Stimulated activated naive B cell treated with anti-CD40 and anti-IgM and Interleukin-4, amounts not matched to agents 10 μg/mL and 1 μg/mL and 100 μg/mL, for 72 hours (primary cell): Measurements from ENCODE around the gene FOXA3.
"Not testable (repeated sequence)": the region's sequence is repeated elsewhere in the genome, so short reads cannot be mapped to it uniquely, and the experiment has no call there.

Experiments used
- ATAC-seq, 2 donors: fragments of 150-1000 bp; cut with Tn5 transposase; replicated peaks; 2 replicates each; pipeline ENCODE4 v1.10.0; 2021; ENCODE audit warnings: moderate library complexity in 1 of 2
- DNase-seq: peaks from one replicate; pipeline ENCODE4 v3.0.0; 2021
- H3K27ac Mint-ChIP-seq: one replicate; pipeline ENCODE4 v1.8.0; 2022; ENCODE audit warnings: mild to moderate bottlenecking, mixed read lengths
- H3K27me3 Mint-ChIP-seq, 2 donors: one replicate each; pipeline ENCODE4 v1.8.0; 2022; ENCODE audit warnings: mixed read lengths in 2 of 2
- H3K36me3 Mint-ChIP-seq, 2 donors: one replicate each; pipeline ENCODE4 v1.8.0; 2022; ENCODE audit warnings: mixed read lengths in 2 of 2, mild to moderate bottlenecking in 1 of 2
- H3K4me1 Mint-ChIP-seq, 2 donors: one replicate each; pipeline ENCODE4 v1.8.0; 2022; ENCODE audit warnings: mixed read lengths in 2 of 2, mild to moderate bottlenecking in 1 of 2
- H3K4me3 Mint-ChIP-seq, 2 donors: one replicate each; pipeline ENCODE4 v1.8.0; 2022; ENCODE audit warnings: mild to moderate bottlenecking in 2 of 2, mixed read lengths in 2 of 2, moderate library complexity in 1 of 2
- H3K9me3 Mint-ChIP-seq, 2 donors: one replicate each; pipeline ENCODE4 v1.8.0; 2022; ENCODE audit warnings: mixed read lengths in 2 of 2, mild to moderate bottlenecking in 1 of 2

Gene FOXA3

DNA sequence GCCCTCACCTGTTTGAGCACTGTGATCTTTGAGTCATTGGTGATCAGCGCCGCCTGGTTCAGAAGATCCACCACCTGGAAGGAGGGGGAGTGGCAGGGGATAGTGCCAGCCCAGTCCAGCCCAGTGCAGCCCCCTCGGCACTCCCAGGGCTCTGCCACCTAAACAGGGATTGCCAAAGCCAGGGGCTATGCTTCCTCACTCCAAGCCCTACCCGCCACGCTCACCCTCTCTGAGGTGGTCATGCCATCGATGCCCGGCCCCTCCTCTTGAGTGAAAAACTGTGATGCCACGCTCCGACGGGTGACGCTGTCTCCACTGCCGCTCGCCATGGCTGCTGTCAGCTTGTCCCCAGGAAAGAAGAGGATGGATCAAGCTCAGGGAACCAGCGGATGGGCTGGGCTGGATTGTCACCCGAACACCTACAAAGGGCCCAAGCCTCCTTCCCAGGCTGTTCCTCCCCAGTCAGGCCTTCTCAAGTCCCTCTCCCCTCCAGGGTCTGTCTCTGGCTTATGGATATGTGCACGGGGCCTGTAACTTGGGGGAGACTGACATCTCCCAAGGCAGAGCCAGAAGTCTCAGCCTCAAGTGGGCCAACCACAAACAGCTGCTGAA, 9.9 kb upstream of the FOXA3 start:
- Mint-ChIP-seq H3K9me3 (no peaks in the 10 kb centered on the region), H3K4me1 (peaks cover 6 to 23% of the 10 kb centered on the region in 2 donors), H3K36me3 (peaks cover 30 to 58% of the 10 kb centered on the region in 2 donors), H3K27ac (peak overlapping the region; percentile 42), H3K27me3 (no peaks in the 10 kb centered on the region), H3K4me3 (no peak overlapping the region)
- ATAC-seq (no peak), DNase-seq (no peak)

DNA sequence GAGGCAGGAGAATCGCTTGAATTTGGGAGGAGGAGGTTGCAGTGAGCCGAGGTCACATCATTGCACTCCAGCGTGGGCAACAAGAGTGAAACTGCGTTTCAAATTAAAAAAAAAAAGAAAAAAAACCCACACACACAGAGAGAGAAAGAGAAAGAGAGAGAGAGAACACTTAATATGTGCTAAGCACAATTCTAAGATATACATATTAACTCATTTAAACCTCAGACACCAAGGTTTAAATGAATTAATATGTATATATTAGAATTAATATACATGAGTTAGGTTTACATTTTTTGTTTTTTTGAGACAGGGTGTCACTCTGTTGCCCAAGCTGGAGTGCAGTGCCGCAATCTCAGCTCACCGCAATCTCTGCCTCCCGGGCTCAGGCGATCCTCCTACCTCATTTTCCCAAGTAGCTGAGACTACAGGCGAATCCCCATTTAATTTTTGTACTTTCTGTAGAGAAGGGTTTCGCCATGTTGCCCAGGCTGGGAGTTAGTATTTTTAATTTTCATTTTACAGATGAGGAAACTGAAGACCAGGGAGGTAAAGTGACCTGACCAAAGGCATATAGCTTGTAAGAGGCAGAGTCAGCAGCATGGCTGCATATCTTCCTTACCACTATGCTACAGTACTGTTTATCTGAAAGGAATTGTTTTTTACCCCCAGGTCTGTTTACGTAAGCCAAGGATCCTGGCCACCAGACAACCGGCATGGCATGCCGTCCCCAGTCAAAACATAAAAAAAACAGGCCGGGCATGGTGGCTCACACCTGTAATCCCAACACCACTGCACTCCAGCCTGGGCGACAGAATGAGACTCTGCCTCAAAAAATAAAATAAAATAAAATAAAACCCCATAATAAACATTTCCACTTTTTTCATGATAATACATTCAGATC, 3.5 kb upstream of the FOXA3 start:
- ATAC-seq (no peak), DNase-seq (no peak)
- peak overlapping the region; percentile 90 to 91 for H3K4me3 Mint-ChIP-seq
- peaks cover 20 to 34% of the 10 kb centered on the region in 2 donors for H3K4me1 Mint-ChIP-seq
- H3K27ac Mint-ChIP-seq = peak overlapping the region; percentile 96
- peaks cover 23 to 25% of the 10 kb centered on the region in 2 donors for H3K27me3 Mint-ChIP-seq
- H3K9me3 Mint-ChIP-seq = no peaks in the 10 kb centered on the region
- peaks cover 16 to 28% of the 10 kb centered on the region in 2 donors for H3K36me3 Mint-ChIP-seq

DNA sequence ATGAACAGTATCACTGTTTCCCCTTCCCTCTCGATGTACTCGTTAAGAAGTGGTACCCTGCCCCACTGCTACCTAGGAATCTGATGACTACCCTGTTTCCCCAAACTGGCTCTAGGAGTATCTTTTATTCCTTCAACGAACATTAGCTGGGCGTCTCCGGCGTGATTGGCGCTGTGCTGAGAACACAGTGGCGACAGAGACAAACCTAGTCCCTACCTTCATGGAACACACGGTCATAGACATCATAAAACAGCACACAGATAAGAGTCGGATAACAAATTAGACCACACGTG, 1.9 kb upstream of the FOXA3 start:
- Mint-ChIP-seq H3K27me3 (peaks cover 26 to 33% of the 10 kb centered on the region in 2 donors), H3K4me1 (peaks cover 20 to 31% of the 10 kb centered on the region in 2 donors), H3K4me3 (peak overlapping the region; percentile 90 to 91), H3K36me3 (peaks cover 16 to 26% of the 10 kb centered on the region in 2 donors), H3K27ac (peak overlapping the region; percentile 96), H3K9me3 (no peaks in the 10 kb centered on the region)
- no peak for ATAC-seq
- no peak for DNase-seq

DNA sequence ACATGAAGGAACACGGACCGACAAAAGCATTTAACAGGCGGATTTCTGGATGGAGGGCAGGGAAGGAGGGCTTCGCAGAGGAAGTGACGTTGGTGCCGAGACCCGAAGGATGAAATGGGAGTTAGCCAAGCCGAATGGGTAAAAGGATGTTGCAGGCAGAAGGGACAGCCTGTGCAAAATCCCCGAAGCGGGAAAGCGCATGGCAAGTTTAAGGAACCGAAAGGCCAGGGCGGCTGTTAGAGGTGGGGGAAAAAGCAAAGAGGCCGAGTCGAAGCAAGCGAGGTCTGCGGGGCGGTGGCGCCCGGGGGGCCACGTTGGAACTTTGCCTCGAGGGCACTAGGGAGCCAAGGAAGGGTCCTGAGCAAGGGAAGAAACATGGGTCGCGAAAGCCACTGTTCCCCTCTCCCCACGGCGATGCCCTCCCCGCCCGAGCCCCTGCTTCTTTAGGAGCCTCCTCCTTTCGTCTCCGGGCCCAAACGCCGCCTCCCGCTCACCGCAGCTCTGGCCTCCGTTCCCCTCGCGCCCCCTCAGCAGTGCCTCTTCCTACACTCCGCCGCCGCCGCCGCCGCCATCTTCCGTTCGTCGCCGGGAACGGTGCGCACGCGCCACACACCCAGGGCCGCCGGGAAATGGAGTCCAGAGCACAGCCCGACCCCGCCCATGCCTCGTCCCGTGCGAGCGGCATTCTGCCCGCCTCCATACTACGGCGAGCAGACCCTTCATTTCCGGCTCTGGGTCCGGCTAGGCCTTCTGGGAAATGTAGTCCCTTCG, 1.4 kb upstream of the FOXA3 start, which contains the start of gene SYMPK:
Gene SYMPK (minus strand): TSS at position 584 of the 771 bp plus-strand sequence. CDS start 8,652 bp downstream, outside the sequence.
- Mint-ChIP-seq H3K4me3 (peak within 1 kb of the TSS; percentile 90 to 91), H3K4me1 (peaks cover 20 to 31% of the 10 kb centered on the region in 2 donors), H3K27ac (peak within 1 kb of the TSS; percentile 96), H3K36me3 (peaks cover 16 to 26% of the 10 kb centered on the region in 2 donors), H3K27me3 (peaks cover 26 to 34% of the 10 kb centered on the region in 2 donors), H3K9me3 (no peaks in the 10 kb centered on the region)
- ATAC-seq (peak; percentile 94 to 96), DNase-seq (peak; percentile 99)

DNA sequence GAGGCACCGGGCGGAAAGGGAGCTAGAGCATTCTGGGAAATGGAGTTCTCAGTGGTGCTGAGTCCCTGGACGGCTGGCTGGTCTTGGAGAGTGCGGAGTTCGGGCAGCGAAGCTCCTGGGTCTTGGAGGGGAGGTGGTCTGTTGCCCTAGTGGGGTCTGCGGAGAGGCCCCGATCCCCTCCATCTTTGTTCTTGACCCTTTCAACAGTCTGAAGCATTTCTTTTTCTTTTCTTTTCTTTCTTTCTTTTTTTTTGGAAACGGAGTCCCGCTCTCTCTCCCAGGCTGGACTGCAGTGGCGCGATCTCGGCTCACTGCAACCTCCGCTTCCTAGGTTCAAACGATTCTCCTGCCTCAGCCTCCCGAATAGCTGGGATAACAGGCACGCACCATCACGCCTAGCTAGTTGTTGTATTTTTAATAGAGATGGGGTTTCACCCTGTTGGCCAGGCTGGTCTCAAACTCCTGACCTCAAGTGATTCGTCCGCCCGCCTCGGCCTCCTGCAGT, 739 bp upstream of the FOXA3 start:
- H3K27me3 Mint-ChIP-seq = peaks cover 26 to 34% of the 10 kb centered on the region in 2 donors
- peak overlapping the region; percentile 90 to 91 for H3K4me3 Mint-ChIP-seq
- H3K36me3 Mint-ChIP-seq = peaks cover 11 to 20% of the 10 kb centered on the region in 2 donors
- peaks cover 16 to 31% of the 10 kb centered on the region in 2 donors for H3K4me1 Mint-ChIP-seq
- H3K9me3 Mint-ChIP-seq = no peaks in the 10 kb centered on the region
- H3K27ac Mint-ChIP-seq = peak overlapping the region; percentile 96
- ATAC-seq (no peak), DNase-seq (no peak)

DNA sequence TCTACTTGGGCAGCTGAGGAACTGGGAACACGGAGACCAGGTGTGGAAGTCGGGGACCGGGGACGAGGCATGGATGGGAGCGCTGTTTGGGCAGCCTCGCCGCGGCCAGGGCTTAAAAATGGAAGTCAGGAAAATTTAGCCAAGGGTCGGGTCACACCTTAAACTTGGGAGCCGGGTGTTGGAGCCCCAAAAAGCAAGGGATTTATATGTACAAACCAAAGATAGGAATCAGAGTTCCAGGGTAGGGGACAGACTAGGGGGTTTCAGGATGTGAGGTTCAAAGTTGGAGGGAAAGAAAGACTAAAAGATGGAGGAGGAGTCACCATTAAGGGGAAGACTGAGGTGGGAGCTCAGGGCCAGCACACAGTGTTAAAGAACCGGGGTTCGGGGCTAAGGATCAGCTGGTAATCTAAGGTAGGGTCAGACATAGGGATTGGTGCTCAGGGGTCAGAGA, 530 bp downstream of the FOXA3 start:
- peak overlapping the region in 1 of 2 donors; percentile 66 for H3K4me3 Mint-ChIP-seq
- peak overlapping the region; percentile 74 for H3K27ac Mint-ChIP-seq
- H3K27me3 Mint-ChIP-seq = peaks cover 26 to 34% of the 10 kb centered on the region in 2 donors

DNA sequence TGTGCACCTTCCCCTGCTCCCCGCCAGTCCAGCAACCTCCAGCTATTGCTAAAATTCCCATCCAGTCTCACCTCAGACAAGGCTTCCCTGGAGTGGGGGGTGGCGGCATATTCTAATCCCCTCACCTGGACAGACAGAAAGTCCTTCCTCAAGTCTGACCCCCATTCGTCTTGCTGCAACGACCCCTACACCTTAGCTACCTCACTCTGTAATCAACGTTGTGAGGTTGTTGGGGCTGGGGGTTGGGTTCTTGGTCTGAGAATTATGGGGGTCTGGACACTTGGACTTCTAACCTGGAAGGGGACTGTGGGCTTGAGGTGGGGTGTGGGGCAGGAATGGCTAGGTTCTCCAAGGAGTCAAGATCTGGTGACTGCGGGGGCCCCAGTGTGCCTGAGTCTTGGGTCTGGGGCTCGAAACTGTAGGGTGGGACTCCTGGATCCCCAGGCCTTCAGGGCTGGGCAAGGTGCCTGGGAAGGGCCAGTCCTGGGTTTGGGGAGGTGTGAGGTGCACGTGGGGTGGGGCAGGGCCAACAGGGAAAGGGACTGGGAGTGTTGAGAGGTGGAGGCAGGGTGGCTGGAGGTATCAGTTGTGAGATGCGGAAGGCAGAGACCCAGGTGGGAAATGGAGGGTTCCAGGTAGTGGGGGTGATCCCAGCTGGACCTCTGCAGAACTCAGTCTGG, 1.3 kb downstream of the FOXA3 start:
- H3K4me1 Mint-ChIP-seq = peaks cover 13 to 26% of the 10 kb centered on the region in 2 donors

More for the DNA sequence above, 530 bp downstream of the FOXA3 start:
- H3K9me3 Mint-ChIP-seq = no peaks in the 10 kb centered on the region
- H3K4me1 Mint-ChIP-seq = peaks cover 13 to 26% of the 10 kb centered on the region in 2 donors
- peaks cover 2 to 8% of the 10 kb centered on the region in 2 donors for H3K36me3 Mint-ChIP-seq
- DNase-seq = no peak
- no peak for ATAC-seq

DNA sequence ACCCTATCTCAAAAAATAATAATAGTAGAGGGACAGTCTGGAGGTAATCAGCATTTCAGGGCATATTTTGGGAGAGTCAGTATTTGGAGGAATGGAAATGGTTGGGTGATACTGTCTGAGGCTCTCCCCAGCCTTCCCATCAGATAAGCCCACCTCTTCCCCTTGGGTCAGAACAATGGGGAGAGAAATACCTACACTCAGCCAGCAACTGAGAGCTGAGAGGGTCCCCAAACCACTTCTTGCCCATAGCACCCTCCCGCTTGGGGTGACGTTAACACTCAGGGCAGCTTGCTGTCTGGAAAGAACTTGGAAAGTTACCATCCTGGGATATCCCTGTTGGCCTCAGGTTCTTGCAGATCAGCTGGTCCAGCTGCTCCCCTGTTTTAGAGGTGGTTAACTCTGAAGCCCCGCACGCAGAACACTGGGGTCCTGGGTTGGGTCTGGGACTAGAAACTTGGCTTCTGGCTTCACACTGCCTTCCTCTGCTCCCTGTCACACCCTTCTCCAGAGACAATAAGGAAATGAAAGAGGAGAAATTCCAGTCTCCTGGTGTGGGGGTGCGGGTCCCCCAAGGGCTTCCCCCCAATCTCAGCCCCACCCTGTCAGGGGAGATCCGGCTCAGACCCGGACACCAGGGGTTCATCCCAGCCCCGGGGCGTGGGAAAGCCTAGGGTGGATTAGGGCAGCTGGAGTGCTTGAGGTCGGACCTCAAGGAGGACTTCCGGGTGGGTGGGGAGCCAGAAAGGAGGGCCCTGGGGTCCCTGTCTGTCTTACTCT, 2.5 kb downstream of the FOXA3 start:
- Mint-ChIP-seq H3K4me3 (no peak overlapping the region), H3K36me3 (no peaks in the 10 kb centered on the region), H3K27ac (peak overlapping the region; percentile 57), H3K27me3 (peaks cover 27 to 34% of the 10 kb centered on the region in 2 donors), H3K9me3 (no peaks in the 10 kb centered on the region), H3K4me1 (peaks cover 11 to 19% of the 10 kb centered on the region in 2 donors)
- no peak for ATAC-seq
- no peak for DNase-seq

More for the DNA sequence above, 1.3 kb downstream of the FOXA3 start:
- DNase-seq (no peak), ATAC-seq (no peak)
- Mint-ChIP-seq H3K4me3 (no peak overlapping the region), H3K9me3 (no peaks in the 10 kb centered on the region), H3K27ac (no peak overlapping the region), H3K27me3 (peaks cover 26 to 34% of the 10 kb centered on the region in 2 donors), H3K36me3 (peaks cover 2 to 4% of the 10 kb centered on the region in 2 donors)

DNA sequence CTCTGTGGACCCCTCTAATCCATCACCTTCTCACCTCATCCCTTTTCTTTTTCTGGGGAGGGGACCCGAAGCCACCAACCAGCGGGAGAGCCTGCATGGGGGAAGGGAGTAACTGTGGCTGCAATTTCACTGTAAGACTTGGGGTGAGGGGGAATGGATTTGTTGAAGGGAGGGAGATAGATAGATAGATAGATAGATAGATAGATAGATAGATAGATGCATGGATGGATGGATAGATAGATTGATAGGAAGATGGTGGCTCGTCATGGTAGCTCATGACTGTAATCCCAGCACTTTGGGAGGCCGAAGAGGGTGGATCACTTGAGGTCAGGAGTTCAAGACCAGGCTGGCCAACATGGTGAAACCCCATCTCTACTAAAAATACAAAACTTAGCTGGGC, 3.1 kb downstream of the FOXA3 start:
- not testable (repeated sequence) for DNase-seq, ATAC-seq, H3K4me3 Mint-ChIP-seq, H3K9me3 Mint-ChIP-seq, H3K27ac Mint-ChIP-seq, H3K36me3 Mint-ChIP-seq
- peaks cover 31 to 34% of the 10 kb centered on the region in 2 donors for H3K27me3 Mint-ChIP-seq
- H3K4me1 Mint-ChIP-seq = peaks cover 11 to 13% of the 10 kb centered on the region in 2 donors

DNA sequence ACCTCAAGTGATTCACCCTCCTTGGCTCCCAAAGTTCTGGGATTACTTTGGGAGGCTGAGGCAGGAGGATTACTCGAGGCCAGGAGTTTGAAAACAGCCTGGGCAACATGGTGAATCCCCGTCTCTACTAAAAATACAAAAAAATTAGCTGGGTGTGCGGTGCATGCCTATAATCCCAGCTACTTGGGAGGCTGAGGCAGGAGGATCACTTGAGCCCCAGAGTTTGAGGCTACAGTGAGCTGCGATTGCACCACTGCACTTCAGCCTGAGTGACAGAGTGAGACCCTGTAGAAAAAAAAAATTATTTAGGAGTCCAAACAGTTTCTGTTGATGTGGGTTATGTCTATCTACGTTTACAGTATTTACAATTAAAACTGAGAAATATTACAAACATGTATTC, 6.7 kb downstream of the FOXA3 start:
- no peak overlapping the region for H3K27ac Mint-ChIP-seq
- no peaks in the 10 kb centered on the region for H3K9me3 Mint-ChIP-seq
- H3K4me3 Mint-ChIP-seq = no peak overlapping the region
- DNase-seq (no peak), ATAC-seq (no peak)
- H3K4me1 Mint-ChIP-seq = no peaks in the 10 kb centered on the region
- H3K36me3 Mint-ChIP-seq = no peaks in the 10 kb centered on the region
- H3K27me3 Mint-ChIP-seq = peaks cover 21 to 28% of the 10 kb centered on the region in 2 donors

DNA sequence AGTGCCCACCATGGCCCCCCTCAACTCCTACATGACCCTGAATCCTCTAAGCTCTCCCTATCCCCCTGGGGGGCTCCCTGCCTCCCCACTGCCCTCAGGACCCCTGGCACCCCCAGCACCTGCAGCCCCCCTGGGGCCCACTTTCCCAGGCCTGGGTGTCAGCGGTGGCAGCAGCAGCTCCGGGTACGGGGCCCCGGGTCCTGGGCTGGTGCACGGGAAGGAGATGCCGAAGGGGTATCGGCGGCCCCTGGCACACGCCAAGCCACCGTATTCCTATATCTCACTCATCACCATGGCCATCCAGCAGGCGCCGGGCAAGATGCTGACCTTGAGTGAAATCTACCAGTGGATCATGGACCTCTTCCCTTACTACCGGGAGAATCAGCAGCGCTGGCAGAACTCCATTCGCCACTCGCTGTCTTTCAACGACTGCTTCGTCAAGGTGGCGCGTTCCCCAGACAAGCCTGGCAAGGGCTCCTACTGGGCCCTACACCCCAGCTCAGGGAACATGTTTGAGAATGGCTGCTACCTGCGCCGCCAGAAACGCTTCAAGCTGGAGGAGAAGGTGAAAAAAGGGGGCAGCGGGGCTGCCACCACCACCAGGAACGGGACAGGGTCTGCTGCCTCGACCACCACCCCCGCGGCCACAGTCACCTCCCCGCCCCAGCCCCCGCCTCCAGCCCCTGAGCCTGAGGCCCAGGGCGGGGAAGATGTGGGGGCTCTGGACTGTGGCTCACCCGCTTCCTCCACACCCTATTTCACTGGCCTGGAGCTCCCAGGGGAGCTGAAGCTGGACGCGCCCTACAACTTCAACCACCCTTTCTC, 8.2 kb downstream of the FOXA3 start:
- Mint-ChIP-seq H3K4me1 (peaks cover 6 to 12% of the 10 kb centered on the region in 2 donors), H3K9me3 (no peaks in the 10 kb centered on the region), H3K27ac (no peak overlapping the region), H3K36me3 (no peaks in the 10 kb centered on the region), H3K4me3 (no peak overlapping the region), H3K27me3 (peaks cover 30 to 34% of the 10 kb centered on the region in 2 donors)
- no peak for ATAC-seq
- no peak for DNase-seq

DNA sequence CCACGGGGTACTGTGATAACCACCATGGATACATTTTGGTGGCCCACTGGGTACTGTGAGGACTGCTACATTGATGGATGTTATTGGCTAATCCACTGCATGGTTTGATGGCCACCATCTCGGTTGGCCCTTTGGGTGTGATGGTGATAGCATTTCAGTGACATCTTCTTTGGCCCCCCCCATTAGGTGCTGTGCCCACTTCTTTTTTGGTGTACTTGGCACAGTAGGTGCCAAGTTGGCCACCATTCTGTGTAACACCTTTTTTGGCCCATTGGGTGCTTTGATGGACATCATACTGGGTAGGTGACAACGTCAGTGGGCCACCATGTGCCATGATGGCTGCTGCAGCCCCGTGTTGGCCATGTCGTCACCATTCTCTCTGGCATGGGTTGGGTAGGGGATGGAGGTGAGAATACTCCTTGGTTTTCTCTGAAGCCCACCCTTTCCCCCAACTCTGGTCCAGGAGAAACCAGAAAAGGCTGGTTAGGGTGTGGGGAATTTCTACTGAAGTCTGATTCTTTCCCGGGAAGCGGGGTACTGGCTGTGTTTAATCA, 9.2 kb downstream of the FOXA3 start:
- Mint-ChIP-seq H3K27me3 (peaks cover 37 to 43% of the 10 kb centered on the region in 2 donors), H3K27ac (no peak overlapping the region), H3K9me3 (no peaks in the 10 kb centered on the region), H3K4me3 (no peak overlapping the region), H3K36me3 (no peaks in the 10 kb centered on the region), H3K4me1 (peaks cover 8 to 14% of the 10 kb centered on the region in 2 donors)
- no peak for DNase-seq
- ATAC-seq = no peak
